Adrenal gland (tissue), 5 donors: ENCODE measurements around the gene NECTIN3.

Experiments used
- POLR2A ChIP-seq, 2 donors: fragments of 450-650 bp; IDR thresholded peaks; one replicate each; pipeline ENCODE4 v1.6.1; 2017; ENCODE audit warnings: antibody characterized with exemption in 2 of 2, mild to moderate bottlenecking in 2 of 2, moderate library complexity in 1 of 2
- TF ChIP-seq, protein P1 (sequence below), 6 experiments: fragments of 450-650 bp in 4 of 6; fragments of 200-600 bp in 2 of 6; sonication (generic) in 1 of 6; IDR thresholded peaks; 1 replicate in 5 of 6; 2 replicates in 1 of 6; pipeline versions ENCODE4 v1.5.1 to v1.8.0; 2016 to 2021; ENCODE audit warnings: antibody characterized with exemption in 6 of 6, mild to moderate bottlenecking in 2 of 6, moderate library complexity in 1 of 6
- donor health status: DM: no; HTN: no; CAD: no.

DNA sequence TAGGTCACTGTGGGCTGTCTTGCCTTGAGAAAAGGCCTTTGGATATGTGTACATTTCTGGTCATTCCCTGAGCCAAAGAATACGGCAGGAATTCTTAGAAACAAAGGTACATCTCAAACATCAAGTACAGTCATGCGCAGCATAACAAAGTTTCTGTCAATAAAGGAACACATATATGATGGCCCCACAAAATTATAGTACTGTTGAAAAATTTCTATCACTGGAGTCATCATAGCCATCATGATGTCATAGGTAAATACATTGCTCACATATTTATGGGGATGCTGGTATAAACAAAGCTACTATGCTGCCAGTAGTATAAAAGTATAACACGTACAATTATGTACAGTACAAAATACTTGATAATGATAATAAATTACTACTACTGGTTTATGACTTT, 38.9 kb upstream of the NECTIN3 start:
- TF ChIP-seq, protein P1, sequence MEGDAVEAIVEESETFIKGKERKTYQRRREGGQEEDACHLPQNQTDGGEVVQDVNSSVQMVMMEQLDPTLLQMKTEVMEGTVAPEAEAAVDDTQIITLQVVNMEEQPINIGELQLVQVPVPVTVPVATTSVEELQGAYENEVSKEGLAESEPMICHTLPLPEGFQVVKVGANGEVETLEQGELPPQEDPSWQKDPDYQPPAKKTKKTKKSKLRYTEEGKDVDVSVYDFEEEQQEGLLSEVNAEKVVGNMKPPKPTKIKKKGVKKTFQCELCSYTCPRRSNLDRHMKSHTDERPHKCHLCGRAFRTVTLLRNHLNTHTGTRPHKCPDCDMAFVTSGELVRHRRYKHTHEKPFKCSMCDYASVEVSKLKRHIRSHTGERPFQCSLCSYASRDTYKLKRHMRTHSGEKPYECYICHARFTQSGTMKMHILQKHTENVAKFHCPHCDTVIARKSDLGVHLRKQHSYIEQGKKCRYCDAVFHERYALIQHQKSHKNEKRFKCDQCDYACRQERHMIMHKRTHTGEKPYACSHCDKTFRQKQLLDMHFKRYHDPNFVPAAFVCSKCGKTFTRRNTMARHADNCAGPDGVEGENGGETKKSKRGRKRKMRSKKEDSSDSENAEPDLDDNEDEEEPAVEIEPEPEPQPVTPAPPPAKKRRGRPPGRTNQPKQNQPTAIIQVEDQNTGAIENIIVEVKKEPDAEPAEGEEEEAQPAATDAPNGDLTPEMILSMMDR (IDR thresholded peaks at IDR 0.05) = no peak
- TF ChIP-seq POLR2A (IDR thresholded peaks at IDR 0.05) = no peak
